GM23338 (cell line): ENCODE data around the gene EFHD2. TPM values are rescaled to one million over a fixed set of nuclear protein-coding genes. Genes with fewer than 3 reads are reported as not detected.

Experiments used
- ATAC-seq: fragments of 200-7000 bp; cut with Tn5 transposase; 3 replicates; pipeline ENCODE4 v1.9.1; 2020
- DNase-seq: peaks from one replicate; pipeline ENCODE4 v3.0.0-alpha.2; 2015; ENCODE audit warnings: low spot score
- H2AFZ ChIP-seq: fragments of 200-600 bp; sonication (generic); 2 replicates; pipeline ENCODE4 v1.8.0; 2016; ENCODE audit warnings: antibody characterized with exemption, mild to moderate bottlenecking, moderate library complexity
- H3F3A ChIP-seq: fragments of 200-600 bp; sonication (generic); replicated peaks from 2 replicates; pipeline ENCODE4 v1.8.0; 2017; ENCODE audit warnings: antibody characterized with exemption, mixed run types, low read depth
- H3K27ac ChIP-seq: fragments of 200-600 bp; sonication (generic); 2 replicates; pipeline ENCODE4 v1.6.1; 2016; ENCODE audit warnings: low read depth
- H3K27me3 ChIP-seq: fragments of 200-600 bp; sonication (generic); 2 replicates; pipeline ENCODE4 v1.8.0; 2016; ENCODE audit warnings: mild to moderate bottlenecking, mixed run types, moderate library complexity; ENCODE audit not compliant: insufficient read depth
- H3K36me3 ChIP-seq: fragments of 200-600 bp; sonication (generic); 2 replicates; pipeline ENCODE4 v1.8.0; 2016; ENCODE audit warnings: mild to moderate bottlenecking; ENCODE audit not compliant: insufficient read depth
- H3K4me1 ChIP-seq: fragments of 200-600 bp; sonication (generic); 2 replicates; pipeline ENCODE4 v1.8.0; 2016; ENCODE audit warnings: mild to moderate bottlenecking, moderate library complexity; ENCODE audit not compliant: insufficient read depth
- H3K4me2 ChIP-seq: fragments of 200-600 bp; sonication (generic); 2 replicates; pipeline ENCODE4 v1.7.1; 2017; ENCODE audit warnings: mixed run types
- H3K4me3 ChIP-seq: fragments of 200-600 bp; sonication (generic); 2 replicates; pipeline ENCODE4 v1.6.1; 2016; ENCODE audit warnings: mixed run types
- H3K79me2 ChIP-seq: fragments of 200-600 bp; sonication (generic); replicated peaks from 2 replicates; pipeline ENCODE4 v1.8.0; 2017; ENCODE audit warnings: mild to moderate bottlenecking; ENCODE audit not compliant: insufficient read depth
- H3K9me2 ChIP-seq: fragments of 200-600 bp; sonication (generic); 2 replicates; pipeline ENCODE4 v1.8.0; 2017; ENCODE audit not compliant: insufficient read depth
- H4K20me1 ChIP-seq: fragments of 200-600 bp; sonication (generic); replicated peaks from 2 replicates; pipeline ENCODE4 v1.8.0; 2017; ENCODE audit warnings: mild to moderate bottlenecking; ENCODE audit not compliant: insufficient read depth
- H3K27ac Mint-ChIP-seq: 2 replicates; pipeline ENCODE4 v1.8.0; 2020; ENCODE audit warnings: inconsistent platforms, mild to moderate bottlenecking, moderate library complexity, mixed read lengths
- H3K27me3 Mint-ChIP-seq: 3 replicates; pipeline ENCODE4 v1.8.0; 2022; ENCODE audit warnings: low read depth, mild to moderate bottlenecking, moderate library complexity, mixed read lengths, inconsistent platforms; ENCODE audit not compliant: insufficient read depth, poor library complexity
- H3K36me3 Mint-ChIP-seq: 3 replicates; pipeline ENCODE4 v1.8.0; 2021; ENCODE audit warnings: low read depth, mild to moderate bottlenecking, inconsistent platforms, moderate library complexity, mixed read lengths
- H3K4me1 Mint-ChIP-seq: 3 replicates; pipeline ENCODE4 v1.8.0; 2020; ENCODE audit warnings: mild to moderate bottlenecking, inconsistent platforms, mixed read lengths
- H3K4me3 Mint-ChIP-seq: 3 replicates; pipeline ENCODE4 v1.8.0; 2021; ENCODE audit warnings: moderate library complexity, mild to moderate bottlenecking, inconsistent platforms, mixed read lengths
- H3K9me3 Mint-ChIP-seq: 3 replicates; pipeline ENCODE4 v1.8.0; 2020; ENCODE audit warnings: moderate library complexity, mild to moderate bottlenecking, inconsistent platforms, mixed read lengths
- CREB1 ChIP-seq: fragments of 250-450 bp; sonication (Bioruptor Pico); IDR thresholded peaks from 2 replicates; pipeline ENCODE4 v1.5.0; 2020; ENCODE audit warnings: low read depth, mild to moderate bottlenecking, moderate library complexity
- EZH2 ChIP-seq: fragments of 200-600 bp; sonication (generic); IDR thresholded peaks from one replicate; pipeline ENCODE4 v1.8.0; 2017; ENCODE audit warnings: antibody characterized with exemption, mild to moderate bottlenecking, low read depth; ENCODE audit not compliant: unreplicated experiment
- EZH2phosphoT487 ChIP-seq: fragments of 200-600 bp; sonication (generic); IDR thresholded peaks from one replicate; pipeline ENCODE4 v1.8.1; 2018; ENCODE audit warnings: antibody characterized with exemption; ENCODE audit not compliant: unreplicated experiment
- JUNB ChIP-seq: IDR thresholded peaks from one replicate; pipeline ENCODE4 v1.6.1; 2016; ENCODE audit warnings: antibody characterized with exemption; ENCODE audit not compliant: unreplicated experiment
- NANOG ChIP-seq: IDR thresholded peaks from 2 replicates; pipeline ENCODE4 v1.6.1; 2016; ENCODE audit warnings: antibody characterized with exemption, borderline replicate concordance
- POLR2AphosphoS5 ChIP-seq: IDR thresholded peaks from 2 replicates; pipeline ENCODE4 v1.6.1; 2016; ENCODE audit warnings: antibody characterized with exemption, low read depth
- STAT1 ChIP-seq: IDR thresholded peaks from one replicate; pipeline ENCODE4 v1.6.1; 2016; ENCODE audit warnings: antibody characterized with exemption; ENCODE audit not compliant: unreplicated experiment
- ZNF114 ChIP-seq: fragments of 250-450 bp; sonication (Bioruptor Pico); IDR thresholded peaks from 2 replicates; pipeline ENCODE4 v1.5.0; 2020; ENCODE audit warnings: mild to moderate bottlenecking, moderate library complexity
- ZNF331 ChIP-seq: fragments of 250-450 bp; sonication (Bioruptor Pico); IDR thresholded peaks from 2 replicates; pipeline ENCODE4 v1.5.0; 2020; ENCODE audit warnings: low read depth, mild to moderate bottlenecking, moderate library complexity
- polyA plus RNA-seq: library from polyadenylated mRNA; unstranded; fragments of >200 nt; fragmentation: Nextera tagmentation; extraction: Ambion mirVana; gene quantifications from 2 replicates; pipeline ENCODE4 v1.2.1, GENCODE V29; 2016
- total RNA-seq: library from RNA; depleted of rRNA; stranded (reverse); fragments of >200 nt; shearing (Covaris generic); gene quantifications from 2 replicates; pipeline ENCODE4 v1.2.3, GENCODE V29; 2014
- TF ChIP-seq, protein P1 (sequence below): IDR thresholded peaks from 2 replicates; pipeline ENCODE4 v1.6.1; 2016; ENCODE audit warnings: antibody characterized with exemption
- TF ChIP-seq, protein P2 (sequence below), 2 experiments: fragments of 200-600 bp in 1 of 2; sonication (generic) in 1 of 2; conservative IDR thresholded peaks; 2 replicates each; pipeline versions ENCODE4 v1.5.1 to v1.6.1; 2016 to 2017; ENCODE audit warnings: antibody characterized with exemption in 2 of 2, low read depth in 2 of 2, mild to moderate bottlenecking in 2 of 2, moderate library complexity in 1 of 2
- TF ChIP-seq, protein P3 (sequence below): fragments of 250-450 bp; sonication (Bioruptor Pico); IDR thresholded peaks from 2 replicates; pipeline ENCODE4 v1.5.0; 2020; ENCODE audit warnings: mild to moderate bottlenecking, moderate library complexity
- TF ChIP-seq, protein P4 (sequence below): IDR thresholded peaks from one replicate; pipeline ENCODE4 v1.6.1; 2018; ENCODE audit warnings: antibody characterized with exemption; ENCODE audit not compliant: unreplicated experiment

EFHD2 gene
- total and polyA plus RNA-seq, 2 experiments from 2014 or later = 22.8 to 23.7 TPM

DNA sequence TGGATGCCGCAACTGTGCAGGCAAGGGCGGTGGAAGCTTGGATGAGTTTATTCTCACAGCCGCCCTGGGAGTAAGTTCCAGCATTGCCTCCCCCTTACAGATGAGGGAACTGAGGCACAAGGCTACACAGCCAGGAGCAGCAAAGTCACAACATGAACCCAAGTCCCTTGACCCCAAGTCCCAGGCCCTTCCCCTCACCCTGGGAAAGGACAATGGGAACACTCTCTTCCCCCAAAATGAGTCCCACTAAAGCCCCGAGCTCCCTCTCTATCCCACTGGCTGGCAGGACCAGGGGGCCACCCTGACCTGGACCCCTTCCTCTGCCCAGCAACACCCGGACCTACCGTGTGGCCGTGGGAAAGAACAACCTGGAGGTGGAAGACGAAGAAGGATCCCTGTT is 32.4 kb downstream of the EFHD2 start:
- Mint-ChIP-seq H3K27ac (no peak overlapping the region), H3K9me3 (no peaks in the 10 kb centered on the region), H3K4me3 (no peak overlapping the region), H3K27me3 (peaks cover 9% of the 10 kb centered on the region), H3K36me3 (no peaks in the 10 kb centered on the region; the same call in 2 of the 3 replicates), H3K4me1 (no peaks in the 10 kb centered on the region)
- H3K79me2 ChIP-seq = no peaks in the 10 kb centered on the region
- H3K36me3 ChIP-seq = no peaks in the 10 kb centered on the region
- H3K4me3 ChIP-seq = no peak overlapping the region
- TF ChIP-seq, protein P1, sequence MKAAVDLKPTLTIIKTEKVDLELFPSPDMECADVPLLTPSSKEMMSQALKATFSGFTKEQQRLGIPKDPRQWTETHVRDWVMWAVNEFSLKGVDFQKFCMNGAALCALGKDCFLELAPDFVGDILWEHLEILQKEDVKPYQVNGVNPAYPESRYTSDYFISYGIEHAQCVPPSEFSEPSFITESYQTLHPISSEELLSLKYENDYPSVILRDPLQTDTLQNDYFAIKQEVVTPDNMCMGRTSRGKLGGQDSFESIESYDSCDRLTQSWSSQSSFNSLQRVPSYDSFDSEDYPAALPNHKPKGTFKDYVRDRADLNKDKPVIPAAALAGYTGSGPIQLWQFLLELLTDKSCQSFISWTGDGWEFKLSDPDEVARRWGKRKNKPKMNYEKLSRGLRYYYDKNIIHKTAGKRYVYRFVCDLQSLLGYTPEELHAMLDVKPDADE = no peak
- TF ChIP-seq ZNF331 (no peak), ZNF114 (no peak), STAT1 (no peak), CREB1 (CRISPR knock-in tag) (no peak), EZH2 (no peak), NANOG (no peak), JUNB (no peak), POLR2AphosphoS5 (no peak), EZH2phosphoT487 (no peak)
- TF ChIP-seq, protein P2, sequence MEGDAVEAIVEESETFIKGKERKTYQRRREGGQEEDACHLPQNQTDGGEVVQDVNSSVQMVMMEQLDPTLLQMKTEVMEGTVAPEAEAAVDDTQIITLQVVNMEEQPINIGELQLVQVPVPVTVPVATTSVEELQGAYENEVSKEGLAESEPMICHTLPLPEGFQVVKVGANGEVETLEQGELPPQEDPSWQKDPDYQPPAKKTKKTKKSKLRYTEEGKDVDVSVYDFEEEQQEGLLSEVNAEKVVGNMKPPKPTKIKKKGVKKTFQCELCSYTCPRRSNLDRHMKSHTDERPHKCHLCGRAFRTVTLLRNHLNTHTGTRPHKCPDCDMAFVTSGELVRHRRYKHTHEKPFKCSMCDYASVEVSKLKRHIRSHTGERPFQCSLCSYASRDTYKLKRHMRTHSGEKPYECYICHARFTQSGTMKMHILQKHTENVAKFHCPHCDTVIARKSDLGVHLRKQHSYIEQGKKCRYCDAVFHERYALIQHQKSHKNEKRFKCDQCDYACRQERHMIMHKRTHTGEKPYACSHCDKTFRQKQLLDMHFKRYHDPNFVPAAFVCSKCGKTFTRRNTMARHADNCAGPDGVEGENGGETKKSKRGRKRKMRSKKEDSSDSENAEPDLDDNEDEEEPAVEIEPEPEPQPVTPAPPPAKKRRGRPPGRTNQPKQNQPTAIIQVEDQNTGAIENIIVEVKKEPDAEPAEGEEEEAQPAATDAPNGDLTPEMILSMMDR (conservative IDR thresholded peaks at IDR 0.05; ENCODE audit: low read depth in 2 of 2) = no peak
- TF ChIP-seq, protein P3, sequence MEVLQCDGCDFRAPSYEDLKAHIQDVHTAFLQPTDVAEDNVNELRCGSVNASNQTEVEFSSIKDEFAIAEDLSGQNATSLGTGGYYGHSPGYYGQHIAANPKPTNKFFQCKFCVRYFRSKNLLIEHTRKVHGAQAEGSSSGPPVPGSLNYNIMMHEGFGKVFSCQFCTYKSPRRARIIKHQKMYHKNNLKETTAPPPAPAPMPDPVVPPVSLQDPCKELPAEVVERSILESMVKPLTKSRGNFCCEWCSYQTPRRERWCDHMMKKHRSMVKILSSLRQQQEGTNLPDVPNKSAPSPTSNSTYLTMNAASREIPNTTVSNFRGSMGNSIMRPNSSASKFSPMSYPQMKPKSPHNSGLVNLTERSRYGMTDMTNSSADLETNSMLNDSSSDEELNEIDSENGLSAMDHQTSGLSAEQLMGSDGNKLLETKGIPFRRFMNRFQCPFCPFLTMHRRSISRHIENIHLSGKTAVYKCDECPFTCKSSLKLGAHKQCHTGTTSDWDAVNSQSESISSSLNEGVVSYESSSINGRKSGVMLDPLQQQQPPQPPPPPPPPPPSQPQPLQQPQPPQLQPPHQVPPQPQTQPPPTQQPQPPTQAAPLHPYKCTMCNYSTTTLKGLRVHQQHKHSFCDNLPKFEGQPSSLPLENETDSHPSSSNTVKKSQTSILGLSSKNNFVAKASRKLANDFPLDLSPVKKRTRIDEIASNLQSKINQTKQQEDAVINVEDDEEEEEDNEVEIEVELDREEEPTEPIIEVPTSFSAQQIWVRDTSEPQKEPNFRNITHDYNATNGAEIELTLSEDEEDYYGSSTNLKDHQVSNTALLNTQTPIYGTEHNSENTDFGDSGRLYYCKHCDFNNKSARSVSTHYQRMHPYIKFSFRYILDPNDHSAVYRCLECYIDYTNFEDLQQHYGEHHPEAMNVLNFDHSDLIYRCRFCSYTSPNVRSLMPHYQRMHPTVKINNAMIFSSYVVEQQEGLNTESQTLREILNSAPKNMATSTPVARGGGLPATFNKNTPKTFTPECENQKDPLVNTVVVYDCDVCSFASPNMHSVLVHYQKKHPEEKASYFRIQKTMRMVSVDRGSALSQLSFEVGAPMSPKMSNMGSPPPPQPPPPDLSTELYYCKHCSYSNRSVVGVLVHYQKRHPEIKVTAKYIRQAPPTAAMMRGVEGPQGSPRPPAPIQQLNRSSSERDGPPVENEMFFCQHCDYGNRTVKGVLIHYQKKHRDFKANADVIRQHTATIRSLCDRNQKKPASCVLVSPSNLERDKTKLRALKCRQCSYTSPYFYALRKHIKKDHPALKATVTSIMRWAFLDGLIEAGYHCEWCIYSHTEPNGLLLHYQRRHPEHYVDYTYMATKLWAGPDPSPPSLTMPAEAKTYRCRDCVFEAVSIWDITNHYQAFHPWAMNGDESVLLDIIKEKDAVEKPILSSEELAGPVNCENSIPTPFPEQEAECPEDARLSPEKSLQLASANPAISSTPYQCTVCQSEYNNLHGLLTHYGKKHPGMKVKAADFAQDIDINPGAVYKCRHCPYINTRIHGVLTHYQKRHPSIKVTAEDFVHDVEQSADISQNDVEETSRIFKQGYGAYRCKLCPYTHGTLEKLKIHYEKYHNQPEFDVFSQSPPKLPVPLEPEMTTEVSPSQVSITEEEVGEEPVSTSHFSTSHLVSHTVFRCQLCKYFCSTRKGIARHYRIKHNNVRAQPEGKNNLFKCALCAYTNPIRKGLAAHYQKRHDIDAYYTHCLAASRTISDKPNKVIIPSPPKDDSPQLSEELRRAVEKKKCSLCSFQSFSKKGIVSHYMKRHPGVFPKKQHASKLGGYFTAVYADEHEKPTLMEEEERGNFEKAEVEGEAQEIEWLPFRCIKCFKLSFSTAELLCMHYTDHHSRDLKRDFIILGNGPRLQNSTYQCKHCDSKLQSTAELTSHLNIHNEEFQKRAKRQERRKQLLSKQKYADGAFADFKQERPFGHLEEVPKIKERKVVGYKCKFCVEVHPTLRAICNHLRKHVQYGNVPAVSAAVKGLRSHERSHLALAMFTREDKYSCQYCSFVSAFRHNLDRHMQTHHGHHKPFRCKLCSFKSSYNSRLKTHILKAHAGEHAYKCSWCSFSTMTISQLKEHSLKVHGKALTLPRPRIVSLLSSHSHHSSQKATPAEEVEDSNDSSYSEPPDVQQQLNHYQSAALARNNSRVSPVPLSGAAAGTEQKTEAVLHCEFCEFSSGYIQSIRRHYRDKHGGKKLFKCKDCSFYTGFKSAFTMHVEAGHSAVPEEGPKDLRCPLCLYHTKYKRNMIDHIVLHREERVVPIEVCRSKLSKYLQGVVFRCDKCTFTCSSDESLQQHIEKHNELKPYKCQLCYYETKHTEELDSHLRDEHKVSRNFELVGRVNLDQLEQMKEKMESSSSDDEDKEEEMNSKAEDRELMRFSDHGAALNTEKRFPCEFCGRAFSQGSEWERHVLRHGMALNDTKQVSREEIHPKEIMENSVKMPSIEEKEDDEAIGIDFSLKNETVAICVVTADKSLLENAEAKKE = no peak
- TF ChIP-seq, protein P4, sequence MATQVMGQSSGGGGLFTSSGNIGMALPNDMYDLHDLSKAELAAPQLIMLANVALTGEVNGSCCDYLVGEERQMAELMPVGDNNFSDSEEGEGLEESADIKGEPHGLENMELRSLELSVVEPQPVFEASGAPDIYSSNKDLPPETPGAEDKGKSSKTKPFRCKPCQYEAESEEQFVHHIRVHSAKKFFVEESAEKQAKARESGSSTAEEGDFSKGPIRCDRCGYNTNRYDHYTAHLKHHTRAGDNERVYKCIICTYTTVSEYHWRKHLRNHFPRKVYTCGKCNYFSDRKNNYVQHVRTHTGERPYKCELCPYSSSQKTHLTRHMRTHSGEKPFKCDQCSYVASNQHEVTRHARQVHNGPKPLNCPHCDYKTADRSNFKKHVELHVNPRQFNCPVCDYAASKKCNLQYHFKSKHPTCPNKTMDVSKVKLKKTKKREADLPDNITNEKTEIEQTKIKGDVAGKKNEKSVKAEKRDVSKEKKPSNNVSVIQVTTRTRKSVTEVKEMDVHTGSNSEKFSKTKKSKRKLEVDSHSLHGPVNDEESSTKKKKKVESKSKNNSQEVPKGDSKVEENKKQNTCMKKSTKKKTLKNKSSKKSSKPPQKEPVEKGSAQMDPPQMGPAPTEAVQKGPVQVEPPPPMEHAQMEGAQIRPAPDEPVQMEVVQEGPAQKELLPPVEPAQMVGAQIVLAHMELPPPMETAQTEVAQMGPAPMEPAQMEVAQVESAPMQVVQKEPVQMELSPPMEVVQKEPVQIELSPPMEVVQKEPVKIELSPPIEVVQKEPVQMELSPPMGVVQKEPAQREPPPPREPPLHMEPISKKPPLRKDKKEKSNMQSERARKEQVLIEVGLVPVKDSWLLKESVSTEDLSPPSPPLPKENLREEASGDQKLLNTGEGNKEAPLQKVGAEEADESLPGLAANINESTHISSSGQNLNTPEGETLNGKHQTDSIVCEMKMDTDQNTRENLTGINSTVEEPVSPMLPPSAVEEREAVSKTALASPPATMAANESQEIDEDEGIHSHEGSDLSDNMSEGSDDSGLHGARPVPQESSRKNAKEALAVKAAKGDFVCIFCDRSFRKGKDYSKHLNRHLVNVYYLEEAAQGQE = no peak
- no peaks in the 10 kb centered on the region for H3K4me1 ChIP-seq
- H3K27me3 ChIP-seq = no peaks in the 10 kb centered on the region
- no peak for DNase-seq
- no peak overlapping the region for H3K4me2 ChIP-seq
- no peaks in the 10 kb centered on the region for H3K9me2 ChIP-seq
- H4K20me1 ChIP-seq = no peaks in the 10 kb centered on the region
- ATAC-seq = no peak
- no peaks in the 10 kb centered on the region for H3F3A ChIP-seq
- H3K27ac ChIP-seq = no peak overlapping the region
- no peak overlapping the region for H2AFZ ChIP-seq
